Measurements from ENCODE around the gene EXOC1. TPM values are rescaled to one million over a fixed set of nuclear protein-coding genes. Genes with fewer than 3 reads are reported as not detected.

Gene EXOC1
- total RNA-seq, 1 experiment from 2014 or later = 17.6 TPM

DNA sequence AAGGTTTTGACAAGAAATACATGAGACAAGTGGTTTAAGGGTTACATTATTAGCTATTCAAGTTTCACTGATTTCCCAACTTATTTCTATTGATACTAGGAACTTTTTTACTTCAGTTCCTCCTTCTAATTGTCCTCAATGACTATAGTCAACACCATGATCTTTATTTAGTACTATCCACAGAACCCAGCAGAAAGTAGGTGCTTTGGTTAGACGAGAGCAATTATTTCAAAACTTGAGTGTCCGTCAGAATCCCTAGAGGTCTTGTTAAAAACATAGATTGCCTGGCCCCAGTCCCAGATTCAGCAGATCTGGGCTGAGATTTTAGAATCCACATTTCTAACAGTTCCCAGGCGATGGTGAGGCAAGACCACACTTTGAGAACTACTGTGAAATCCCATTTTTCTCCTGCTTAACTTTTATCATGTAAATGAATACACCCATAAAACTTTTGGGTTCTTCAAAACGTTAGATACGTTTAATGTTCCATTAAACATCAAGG is 17.9 kb downstream of the EXOC1 start:
- Histone ChIP-seq H4K20me1 (ENCODE audit: insufficient read depth) (no peaks in the 10 kb centered on the region), H3K27me3 (ENCODE audit: insufficient read depth, low read length) (no peaks in the 10 kb centered on the region), H3K4me2 (ENCODE audit: low read length) (no peak overlapping the region), H3K9me3 (ENCODE audit: control insufficient read depth in 1 of 2, insufficient read depth in 1 of 2, low read depth in 1 of 2, low read length in 2 of 2) (no peaks in the 10 kb centered on the region), H3K36me3 (ENCODE audit: control insufficient read depth in 1 of 2, insufficient read depth in 2 of 2, low read length in 2 of 2) (peaks cover 5 to 15% of the 10 kb centered on the region in 2 experiments; a peak in 3 of 4 replicates), H3K9me2 (ENCODE audit: insufficient read depth) (no peaks in the 10 kb centered on the region), H2AFZ (ENCODE audit: low read depth, low read length, poor library complexity, severe bottlenecking) (no peak overlapping the region), H3K9ac (ENCODE audit: low read length) (no peak overlapping the region), H3K79me2 (ENCODE audit: insufficient read depth, low read length) (no peaks in the 10 kb centered on the region), H3K4me1 (ENCODE audit: control insufficient read depth in 1 of 2, insufficient read depth in 2 of 2, low read length in 2 of 2) (peaks cover 5 to 11% of the 10 kb centered on the region in 2 experiments), H3K27ac (ENCODE audit: low read depth, low read length) (no peak overlapping the region), H3K4me3 (replicated peaks in 1 of 2; ENCODE audit: low read depth in 1 of 2, low read length in 2 of 2) (no peak overlapping the region)
- BruUV-seq (replicated peaks) = no TSS peak
- ATAC-seq (no peak), DNase-seq (ENCODE audit: low read depth, low spot score) (no peak)
- intact Hi-C loops (cut with micrococcal nuclease) = loop anchor here (10.0 kb wide), 1 partner anchor 433 kb away; no protein-coding TSS in a partner anchor
- TF ChIP-seq, protein P1, sequence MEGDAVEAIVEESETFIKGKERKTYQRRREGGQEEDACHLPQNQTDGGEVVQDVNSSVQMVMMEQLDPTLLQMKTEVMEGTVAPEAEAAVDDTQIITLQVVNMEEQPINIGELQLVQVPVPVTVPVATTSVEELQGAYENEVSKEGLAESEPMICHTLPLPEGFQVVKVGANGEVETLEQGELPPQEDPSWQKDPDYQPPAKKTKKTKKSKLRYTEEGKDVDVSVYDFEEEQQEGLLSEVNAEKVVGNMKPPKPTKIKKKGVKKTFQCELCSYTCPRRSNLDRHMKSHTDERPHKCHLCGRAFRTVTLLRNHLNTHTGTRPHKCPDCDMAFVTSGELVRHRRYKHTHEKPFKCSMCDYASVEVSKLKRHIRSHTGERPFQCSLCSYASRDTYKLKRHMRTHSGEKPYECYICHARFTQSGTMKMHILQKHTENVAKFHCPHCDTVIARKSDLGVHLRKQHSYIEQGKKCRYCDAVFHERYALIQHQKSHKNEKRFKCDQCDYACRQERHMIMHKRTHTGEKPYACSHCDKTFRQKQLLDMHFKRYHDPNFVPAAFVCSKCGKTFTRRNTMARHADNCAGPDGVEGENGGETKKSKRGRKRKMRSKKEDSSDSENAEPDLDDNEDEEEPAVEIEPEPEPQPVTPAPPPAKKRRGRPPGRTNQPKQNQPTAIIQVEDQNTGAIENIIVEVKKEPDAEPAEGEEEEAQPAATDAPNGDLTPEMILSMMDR (IDR thresholded peaks at IDR 0.05 in 2 of 3, conservative IDR thresholded peaks at IDR 0.05 in 1 of 3; ENCODE audit: borderline replicate concordance in 1 of 3, insufficient read depth in 1 of 3, low read depth in 2 of 3, low read length in 2 of 3) = no peak
- no peak for TF ChIP-seq CBX3 (IDR thresholded peaks at IDR 0.05; ENCODE audit: low read depth)
- CTCF ChIA-PET = no interaction called here
- POLR2A ChIA-PET = no interaction called here
- RAD21 ChIA-PET (ENCODE audit: low non-redundant PET in 1 of 2, low total read pairs in 2 of 2, uncharacterized antibody in 2 of 2, unreplicated experiment in 2 of 2) = no interaction called here

DNA sequence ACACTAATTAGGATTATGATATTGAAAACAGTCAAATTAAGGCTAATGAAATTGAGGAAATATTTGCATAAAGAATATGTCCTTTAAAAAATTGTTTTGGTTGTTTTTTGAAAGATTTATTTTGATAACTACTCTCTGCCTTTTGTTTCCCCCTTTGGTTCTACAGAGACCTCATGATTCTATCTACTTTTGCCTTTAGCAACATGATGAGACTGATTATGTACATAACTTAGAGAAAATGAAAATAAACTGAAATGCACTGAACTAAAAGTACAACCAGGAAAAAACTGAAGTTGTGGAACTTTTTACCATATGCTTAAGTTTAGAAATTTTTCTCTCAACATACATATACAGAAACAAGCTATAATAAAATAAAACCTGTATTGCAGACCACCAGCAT is 21.4 kb downstream of the EXOC1 start:
- ATAC-seq (no peak), DNase-seq (ENCODE audit: low read depth, low spot score) (no peak)
- Histone ChIP-seq H3K4me2 (ENCODE audit: low read length) (no peak overlapping the region), H3K36me3 (ENCODE audit: control insufficient read depth in 1 of 2, insufficient read depth in 2 of 2, low read length in 2 of 2) (peaks cover 2 to 9% of the 10 kb centered on the region in 2 experiments; a peak in 2 of 4 replicates), H2AFZ (ENCODE audit: low read depth, low read length, poor library complexity, severe bottlenecking) (no peak overlapping the region), H3K27ac (ENCODE audit: low read depth, low read length) (no peak overlapping the region), H3K9me3 (ENCODE audit: control insufficient read depth in 1 of 2, insufficient read depth in 1 of 2, low read depth in 1 of 2, low read length in 2 of 2) (no peaks in the 10 kb centered on the region), H3K4me1 (ENCODE audit: control insufficient read depth in 1 of 2, insufficient read depth in 2 of 2, low read length in 2 of 2) (no peaks in the 10 kb centered on the region), H3K9ac (ENCODE audit: low read length) (no peak overlapping the region), H3K9me2 (ENCODE audit: insufficient read depth) (no peaks in the 10 kb centered on the region), H4K20me1 (ENCODE audit: insufficient read depth) (no peaks in the 10 kb centered on the region), H3K79me2 (ENCODE audit: insufficient read depth, low read length) (no peaks in the 10 kb centered on the region), H3K27me3 (ENCODE audit: insufficient read depth, low read length) (no peaks in the 10 kb centered on the region), H3K4me3 (replicated peaks in 1 of 2; ENCODE audit: low read depth in 1 of 2, low read length in 2 of 2) (no peak overlapping the region)
- intact Hi-C loops (cut with micrococcal nuclease) = loop anchor here (10.0 kb wide), 1 partner anchor 430 kb away; no protein-coding TSS in a partner anchor
- TF ChIP-seq, protein P2, sequence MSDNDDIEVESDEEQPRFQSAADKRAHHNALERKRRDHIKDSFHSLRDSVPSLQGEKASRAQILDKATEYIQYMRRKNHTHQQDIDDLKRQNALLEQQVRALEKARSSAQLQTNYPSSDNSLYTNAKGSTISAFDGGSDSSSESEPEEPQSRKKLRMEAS (IDR thresholded peaks at IDR 0.05) = no peak
- TF ChIP-seq CEBPB (IDR thresholded peaks at IDR 0.05; ENCODE audit: low read depth) = no peak
- RAD21 ChIA-PET (ENCODE audit: low non-redundant PET in 1 of 2, low total read pairs in 2 of 2, uncharacterized antibody in 2 of 2, unreplicated experiment in 2 of 2) = no interaction called here
- BruUV-seq (replicated peaks) = no TSS peak
- CTCF ChIA-PET = interaction anchor here (2.1 kb wide), 1 partner anchor 9 kb away, joined by 5 read pairs; no protein-coding TSS in a partner anchor
- POLR2A ChIA-PET = no interaction called here
